Right kidney (tissue), 1 donor: ENCODE results near the gene HEBP1.

Source experiments
- DNase-seq: peaks from one replicate; pipeline ENCODE4 v3.0.0-alpha.2; 2016

Gene HEBP1

GRCh38 chr12:13026286-13026685 is 26.2 kb upstream of the HEBP1 start:
- no peak for DNase-seq

- no peak for DNase-seq
Observed at GRCh38 chr12:13024531-13024916, 24.5 kb upstream of the HEBP1 start.

- DNase-seq: no peak
Observed at GRCh38 chr12:13023811-13024530, 23.9 kb upstream of the HEBP1 start.

GRCh38 chr12:13022851-13023271 is 22.8 kb upstream of the HEBP1 start:
- no peak for DNase-seq

GRCh38 chr12:13011098-13011497 is 11.0 kb upstream of the HEBP1 start:
- DNase-seq: no peak

- DNase-seq: no peak
Observed at GRCh38 chr12:13008741-13009380, 8.8 kb upstream of the HEBP1 start.

GRCh38 chr12:13007496-13008233 is 7.6 kb upstream of the HEBP1 start:
- DNase-seq: no peak

GRCh38 chr12:13005649-13006048 is 5.6 kb upstream of the HEBP1 start:
- no peak for DNase-seq

GRCh38 chr12:13004986-13005385 is 4.9 kb upstream of the HEBP1 start:
- no peak for DNase-seq

- DNase-seq: no peak
Observed at GRCh38 chr12:13004361-13004760, 4.3 kb upstream of the HEBP1 start.

- DNase-seq: no peak
Observed at GRCh38 chr12:13002301-13003097, 2.4 kb upstream of the HEBP1 start.

GRCh38 chr12:13001775-13002040 is 1.6 kb upstream of the HEBP1 start:
- DNase-seq: no peak

- peak; percentile 88 for DNase-seq
Observed at GRCh38 chr12:13000925-13001774, 1.1 kb upstream of the HEBP1 start.

GRCh38 chr12:13000616-13000924 is 505 bp upstream of the HEBP1 start:
- no peak for DNase-seq

GRCh38 chr12:12999271-12999958 is 650 bp downstream of the HEBP1 start:
- no peak for DNase-seq

- DNase-seq: no peak
Observed at GRCh38 chr12:12998248-12998647, 1.8 kb downstream of the HEBP1 start.

- no peak for DNase-seq
Observed at GRCh38 chr12:12997734-12998133, 2.3 kb downstream of the HEBP1 start.

- no peak for DNase-seq
Observed at GRCh38 chr12:12997156-12997555, 2.9 kb downstream of the HEBP1 start.

GRCh38 chr12:12996209-12996608 is 3.9 kb downstream of the HEBP1 start:
- no peak for DNase-seq

- no peak for DNase-seq
Observed at GRCh38 chr12:12995088-12995487, 5.0 kb downstream of the HEBP1 start.

GRCh38 chr12:12993367-12993766 is 6.7 kb downstream of the HEBP1 start:
- DNase-seq: no peak
